ENCODE results near the gene CCDC188. TPM values are rescaled to one million over a fixed set of nuclear protein-coding genes. Genes with fewer than 3 reads are reported as not detected.

The CCDC188 gene
- total and polyA plus RNA-seq, 8 donors = 0.10 to 40.8 (median 0.76) TPM; not detected in 1

GRCh38 chr22:20149257-20150250 lies 1.3 kb downstream of the CCDC188 start:
- TF ChIP-seq CTCF (IDR thresholded peaks at IDR 0.05) (no peak), POLR2AphosphoS5 (IDR thresholded peaks at IDR 0.05) (no peak), EP300 (IDR thresholded peaks at IDR 0.05) (no peak), POLR2A (IDR thresholded peaks at IDR 0.05) (no peak)
- Histone ChIP-seq H3K4me3 (no peak overlapping the region), H3K4me1 (no peaks in the 10 kb centered on the region), H3K27me3 (peaks cover 0 to 8% (median 0%) of the 10 kb centered on the region in 3 donors), H3K36me3 (peaks cover 0 to 17% (median 11%) of the 10 kb centered on the region in 4 donors), H3K9me3 (no peaks in the 10 kb centered on the region), H3K27ac (no peak overlapping the region)
- 51 to 66% (median 60%) methylated on average over 3 to 32 of the region's 32 CpGs for WGBS, 5 donors
- intact Hi-C loops (cut with DNase I; ENCODE audit: low total_unique reads) = no loop called here
- DNase-seq = no peak

- intact Hi-C loops (cut with DNase I; ENCODE audit: low total_unique reads) = no loop called here
- Histone ChIP-seq H3K27ac (no peak overlapping the region), H3K36me3 (peaks cover 0 to 29% (median 21%) of the 10 kb centered on the region in 4 donors), H3K9me3 (no peaks in the 10 kb centered on the region), H3K4me1 (no peaks in the 10 kb centered on the region), H3K27me3 (no peaks in the 10 kb centered on the region), H3K4me3 (no peak overlapping the region)
- 77 to 91% (median 86%) methylated on average over 6 to 18 of the region's 18 CpGs for WGBS, 5 donors
- TF ChIP-seq EP300 (IDR thresholded peaks at IDR 0.05) (no peak), CTCF (IDR thresholded peaks at IDR 0.05) (no peak)
- DNase-seq = no peak
These were observed 2.4 kb downstream of the CCDC188 start for GRCh38 chr22:20148414-20148813.

- Histone ChIP-seq H3K9me3 (no peaks in the 10 kb centered on the region), H3K27me3 (no peaks in the 10 kb centered on the region), H3K4me1 (no peaks in the 10 kb centered on the region), H3K27ac (no peak overlapping the region), H3K4me3 (no peak overlapping the region), H3K36me3 (peaks cover 0 to 39% (median 31%) of the 10 kb centered on the region in 4 donors)
- intact Hi-C loops (cut with DNase I; ENCODE audit: low total_unique reads) = no loop called here
- TF ChIP-seq POLR2A (IDR thresholded peaks at IDR 0.05) (no peak), EP300 (IDR thresholded peaks at IDR 0.05) (no peak), CTCF (IDR thresholded peaks at IDR 0.05) (no peak), POLR2AphosphoS5 (IDR thresholded peaks at IDR 0.05) (no peak)
- WGBS, 5 donors = 65 to 73% (median 69%) methylated on average over 11 to 14 of the region's 14 CpGs
- no peak for DNase-seq
These were observed 3.4 kb downstream of the CCDC188 start for GRCh38 chr22:20147237-20147988.

- Histone ChIP-seq H3K27ac (no peak overlapping the region), H3K27me3 (no peaks in the 10 kb centered on the region), H3K9me3 (no peaks in the 10 kb centered on the region), H3K4me3 (no peak overlapping the region), H3K4me1 (no peaks in the 10 kb centered on the region), H3K36me3 (peaks cover 0 to 45% (median 34%) of the 10 kb centered on the region in 4 donors)
- no peak for DNase-seq
- WGBS, 5 donors = 66 to 84% (median 68%) methylated on average over 1 to 22 of the region's 22 CpGs
- TF ChIP-seq EP300 (IDR thresholded peaks at IDR 0.05) = no peak
- TF ChIP-seq POLR2A (IDR thresholded peaks at IDR 0.05) = no peak
- intact Hi-C loops (cut with DNase I; ENCODE audit: low total_unique reads) = no loop called here
These were observed 4.1 kb downstream of the CCDC188 start for GRCh38 chr22:20146777-20147176.
